Tibial artery (tissue), 4 donors: Measurements from ENCODE around the gene SORBS2.

Source experiments
- DNase-seq, 2 donors: peaks; one replicate each; pipeline ENCODE4 v3.0.0-alpha.2; 2019
- H3K27ac ChIP-seq, 2 donors: fragments of 200-600 bp; sonication (generic) in 1 of 2; 1 replicate in 1 of 2; 2 replicates in 1 of 2; pipeline ENCODE4 v1.5.1; 2018 to 2019; ENCODE audit warnings: mild to moderate bottlenecking in 1 of 2
- H3K27me3 ChIP-seq, 2 donors: fragments of 200-600 bp; sonication (generic) in 1 of 2; one replicate each; pipeline versions ENCODE4 v1.5.1 to v1.6.0; 2016 to 2019
- H3K36me3 ChIP-seq, 3 donors: fragments of 200-600 bp; sonication (generic) in 2 of 3; one replicate each; pipeline ENCODE4 v1.5.1; 2016 to 2019; ENCODE audit warnings: mild to moderate bottlenecking in 2 of 3
- H3K4me1 ChIP-seq, 4 donors: fragments of 200-600 bp; sonication (generic) in 2 of 4; 1 replicate in 3 of 4; 2 replicates in 1 of 4; pipeline ENCODE4 v1.5.1; 2016 to 2019
- H3K4me3 ChIP-seq, 2 donors: fragments of 200-600 bp; sonication (generic) in 1 of 2; 1 replicate in 1 of 2; 2 replicates in 1 of 2; pipeline ENCODE4 v1.5.1; 2018 to 2019; ENCODE audit warnings: mild to moderate bottlenecking in 2 of 2
- H3K9me3 ChIP-seq, 3 donors: fragments of 200-600 bp; sonication (generic) in 1 of 3; one replicate each; pipeline ENCODE4 v1.5.1; 2016 to 2019
- CTCF ChIP-seq, 2 experiments: fragments of 200-600 bp in 1 of 2; fragments of 450-650 bp in 1 of 2; IDR thresholded peaks; one replicate each; pipeline ENCODE4 v1.5.1; 2017 to 2019; ENCODE audit warnings: antibody characterized with exemption in 2 of 2, mild to moderate bottlenecking in 1 of 2, moderate library complexity in 1 of 2
- intact Hi-C: fragments of 100-400 bp; cut with DNase I; formaldehyde crosslinking; loops from one replicate; pipeline ENCODE4 v1.15.0; 2023; ENCODE audit warnings: low total_unique reads

SORBS2 gene

DNA sequence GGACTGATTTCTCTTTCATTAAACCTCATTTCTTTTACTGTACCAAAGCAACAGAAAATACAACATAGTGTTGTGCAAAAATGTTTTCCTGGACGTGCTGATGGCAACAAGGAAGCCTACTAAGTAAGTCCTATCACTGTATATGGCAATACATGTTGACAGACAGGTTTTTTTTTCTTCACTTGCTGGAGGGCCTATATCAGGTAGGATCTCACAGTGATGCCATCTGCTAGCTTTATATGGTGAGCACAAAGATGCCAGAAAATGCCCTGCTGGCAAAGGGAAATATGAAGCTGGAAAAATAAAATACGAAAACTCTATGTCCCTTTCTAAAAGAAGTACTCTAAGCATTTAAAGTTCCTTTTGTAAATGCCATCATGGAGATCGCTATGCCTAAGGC lies 157.7 kb downstream of the SORBS2 start:
- peaks cover 24 to 36% (median 29%) of the 10 kb centered on the region in 3 donors for H3K36me3 ChIP-seq
- H3K4me3 ChIP-seq, result peak overlapping the region; percentile 67 to 69
- intact Hi-C loops, result loop anchor here (10.0 kb wide), 2 partner anchors 80 to 120 kb away; no protein-coding TSS in a partner anchor

GRCh38 chr4:185651851-185652250 lies 160.1 kb downstream of the SORBS2 start:
- H3K4me3 ChIP-seq, result peak overlapping the region; percentile 67 to 69
- no peak for TF ChIP-seq CTCF (IDR thresholded peaks at IDR 0.05)
- no peaks in the 10 kb centered on the region for H3K27me3 ChIP-seq
- H3K36me3 ChIP-seq, result peaks cover 43 to 60% (median 52%) of the 10 kb centered on the region in 3 donors
- peak overlapping the region; percentile 89 for H3K27ac ChIP-seq
- no peak for DNase-seq
- intact Hi-C loops, result loop anchor here (10.0 kb wide), 2 partner anchors 83 to 123 kb away; no protein-coding TSS in a partner anchor
- H3K4me1 ChIP-seq, result peaks cover 0 to 58% (median 19%) of the 10 kb centered on the region in 4 donors
- no peaks in the 10 kb centered on the region for H3K9me3 ChIP-seq

More for the DNA sequence above, 157.7 kb downstream of the SORBS2 start:
- TF ChIP-seq CTCF (IDR thresholded peaks at IDR 0.05), result peak in 1 of 2 experiments; percentile 21
- peak overlapping the region; percentile 89 for H3K27ac ChIP-seq
- peaks cover 0 to 58% (median 16%) of the 10 kb centered on the region in 4 donors for H3K4me1 ChIP-seq
- H3K9me3 ChIP-seq, result no peaks in the 10 kb centered on the region
- no peak for DNase-seq
- H3K27me3 ChIP-seq, result no peaks in the 10 kb centered on the region

DNA sequence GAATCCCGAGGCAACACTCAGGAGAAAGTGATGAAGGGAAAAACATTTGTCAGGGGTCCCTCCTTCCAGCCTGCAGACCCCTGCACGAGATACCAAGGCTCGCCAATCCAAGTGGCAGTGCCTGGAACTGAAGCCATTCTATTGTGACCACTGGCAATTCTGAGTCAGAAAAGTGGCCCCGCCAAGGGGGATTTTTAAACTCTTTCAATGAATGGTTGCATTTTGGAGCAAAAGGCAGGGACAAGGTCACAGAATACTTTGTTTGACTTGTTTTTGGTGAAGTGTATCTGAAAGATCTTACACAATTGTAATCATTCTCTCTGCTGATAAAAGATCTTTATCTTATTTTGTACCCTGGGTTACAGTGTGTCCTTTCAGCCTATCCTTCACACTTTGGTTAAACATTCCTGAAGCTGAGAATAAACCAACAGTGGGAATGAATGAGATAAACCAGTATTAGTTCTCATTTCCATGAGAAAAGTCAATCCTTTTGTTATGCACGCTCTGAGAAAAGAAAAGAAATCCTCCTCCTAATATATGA lies 160.8 kb downstream of the SORBS2 start:
- TF ChIP-seq CTCF (IDR thresholded peaks at IDR 0.05), result peak; percentile 16 to 23
- Histone ChIP-seq H3K27ac (peak overlapping the region; percentile 89), H3K4me3 (peak overlapping the region; percentile 67 to 69), H3K36me3 (peaks cover 50 to 66% (median 58%) of the 10 kb centered on the region in 3 donors), H3K9me3 (no peaks in the 10 kb centered on the region), H3K27me3 (no peaks in the 10 kb centered on the region), H3K4me1 (peaks cover 0 to 64% (median 19%) of the 10 kb centered on the region in 4 donors)
- intact Hi-C loops, result loop anchor here (10.0 kb wide), 2 partner anchors 84 to 124 kb away; no protein-coding TSS in a partner anchor
- no peak for DNase-seq

DNA sequence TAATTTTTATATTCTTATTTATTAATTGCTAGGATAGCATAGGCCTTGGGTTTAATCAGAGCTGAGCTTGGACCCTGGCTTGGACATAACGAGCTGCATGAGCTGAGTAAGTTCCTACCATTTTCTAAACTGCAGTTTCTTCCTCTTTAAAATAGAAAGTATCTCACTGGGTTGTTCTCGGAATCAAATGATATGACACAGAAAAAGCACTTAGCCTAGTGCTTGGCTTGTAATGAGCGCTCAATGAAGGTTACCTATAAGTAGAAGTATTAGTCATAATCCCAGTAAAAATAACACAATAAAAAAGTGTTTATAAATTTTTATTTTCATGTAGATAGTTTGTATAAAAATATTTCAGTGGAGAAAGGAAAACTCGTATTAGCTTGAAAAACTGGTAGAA lies 163.4 kb downstream of the SORBS2 start:
- peaks cover 0 to 87% (median 21%) of the 10 kb centered on the region in 4 donors for H3K4me1 ChIP-seq
- no peak for DNase-seq
- H3K27me3 ChIP-seq, result no peaks in the 10 kb centered on the region
- peak overlapping the region; percentile 89 for H3K27ac ChIP-seq
- intact Hi-C loops, result no loop called here
- H3K36me3 ChIP-seq, result peaks cover 72 to 91% (median 81%) of the 10 kb centered on the region in 3 donors
- H3K4me3 ChIP-seq, result no peak overlapping the region
- no peak for TF ChIP-seq CTCF (IDR thresholded peaks at IDR 0.05)
- no peaks in the 10 kb centered on the region for H3K9me3 ChIP-seq

- Histone ChIP-seq H3K36me3 (peaks cover 59 to 74% (median 61%) of the 10 kb centered on the region in 3 donors), H3K27ac (peak overlapping the region; percentile 25 to 71), H3K9me3 (no peaks in the 10 kb centered on the region), H3K4me3 (no peak overlapping the region), H3K4me1 (peaks cover 0 to 95% (median 21%) of the 10 kb centered on the region in 4 donors), H3K27me3 (no peaks in the 10 kb centered on the region)
- no peak for TF ChIP-seq CTCF (IDR thresholded peaks at IDR 0.05)
- no peak for DNase-seq
- intact Hi-C loops, result no loop called here
Measured at GRCh38 chr4:185645403-185645802, 166.6 kb downstream of the SORBS2 start.
